MM.1S (cell line): ENCODE measurements around the gene SKOR1.

Experiments used
- CTCF ChIP-seq: fragments of 300-600 bp; sonication (generic); IDR thresholded peaks from 2 replicates; pipeline ENCODE4 v1.5.1; 2016; ENCODE audit warnings: antibody characterized with exemption, low read length, mixed read lengths
- EZH2 ChIP-seq: fragments of 300-600 bp; sonication (generic); optimal IDR thresholded peaks from 2 replicates; pipeline ENCODE3; 2017; ENCODE audit warnings: low read depth, mild to moderate bottlenecking, antibody characterized with exemption, low read length, mixed read lengths

- TF ChIP-seq CTCF (no peak), EZH2 (no peak)
These were observed 30.3 kb upstream of the SKOR1 start for GRCh38 chr15:67794832-67795574.
